Adrenal gland (tissue), 5 donors: ENCODE data around the gene PNKP.

Experiments used
- CTCF ChIP-seq, 6 experiments: fragments of 450-650 bp in 4 of 6; fragments of 200-600 bp in 2 of 6; sonication (generic) in 1 of 6; IDR thresholded peaks; 1 replicate in 5 of 6; 2 replicates in 1 of 6; pipeline versions ENCODE4 v1.5.1 to v1.8.0; 2016 to 2021; ENCODE audit warnings: antibody characterized with exemption in 6 of 6, mild to moderate bottlenecking in 2 of 6, moderate library complexity in 1 of 6
- POLR2A ChIP-seq, 2 donors: fragments of 450-650 bp; IDR thresholded peaks; one replicate each; pipeline ENCODE4 v1.6.1; 2017; ENCODE audit warnings: antibody characterized with exemption in 2 of 2, mild to moderate bottlenecking in 2 of 2, moderate library complexity in 1 of 2
- donor health status: DM: no; HTN: no; CAD: no.

- no peak for TF ChIP-seq CTCF (IDR thresholded peaks at IDR 0.05)
- TF ChIP-seq POLR2A (IDR thresholded peaks at IDR 0.05) = no peak
These were observed 15.7 kb downstream of the PNKP start for GRCh38 chr19:49851456-49852259.
